ENCODE measurements around the gene CBX3.

- TF ChIP-seq POLR2AphosphoS5 (IDR thresholded peaks at IDR 0.05) (no peak), POLR2A (IDR thresholded peaks at IDR 0.05) (no peak), EP300 (IDR thresholded peaks at IDR 0.05) (no peak)
- TF ChIP-seq, protein P1, sequence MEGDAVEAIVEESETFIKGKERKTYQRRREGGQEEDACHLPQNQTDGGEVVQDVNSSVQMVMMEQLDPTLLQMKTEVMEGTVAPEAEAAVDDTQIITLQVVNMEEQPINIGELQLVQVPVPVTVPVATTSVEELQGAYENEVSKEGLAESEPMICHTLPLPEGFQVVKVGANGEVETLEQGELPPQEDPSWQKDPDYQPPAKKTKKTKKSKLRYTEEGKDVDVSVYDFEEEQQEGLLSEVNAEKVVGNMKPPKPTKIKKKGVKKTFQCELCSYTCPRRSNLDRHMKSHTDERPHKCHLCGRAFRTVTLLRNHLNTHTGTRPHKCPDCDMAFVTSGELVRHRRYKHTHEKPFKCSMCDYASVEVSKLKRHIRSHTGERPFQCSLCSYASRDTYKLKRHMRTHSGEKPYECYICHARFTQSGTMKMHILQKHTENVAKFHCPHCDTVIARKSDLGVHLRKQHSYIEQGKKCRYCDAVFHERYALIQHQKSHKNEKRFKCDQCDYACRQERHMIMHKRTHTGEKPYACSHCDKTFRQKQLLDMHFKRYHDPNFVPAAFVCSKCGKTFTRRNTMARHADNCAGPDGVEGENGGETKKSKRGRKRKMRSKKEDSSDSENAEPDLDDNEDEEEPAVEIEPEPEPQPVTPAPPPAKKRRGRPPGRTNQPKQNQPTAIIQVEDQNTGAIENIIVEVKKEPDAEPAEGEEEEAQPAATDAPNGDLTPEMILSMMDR (IDR thresholded peaks at IDR 0.05): no peak
Measured at GRCh38 chr7:26155531-26156375, 45.8 kb upstream of the CBX3 start.
